ENCODE data around the gene VCAN. TPM values are rescaled to one million over a fixed set of nuclear protein-coding genes. Genes with fewer than 3 reads are reported as not detected.

VCAN gene
- total and polyA plus RNA-seq, 10 donors = 1.8 to 442 (median 72.2) TPM

DNA sequence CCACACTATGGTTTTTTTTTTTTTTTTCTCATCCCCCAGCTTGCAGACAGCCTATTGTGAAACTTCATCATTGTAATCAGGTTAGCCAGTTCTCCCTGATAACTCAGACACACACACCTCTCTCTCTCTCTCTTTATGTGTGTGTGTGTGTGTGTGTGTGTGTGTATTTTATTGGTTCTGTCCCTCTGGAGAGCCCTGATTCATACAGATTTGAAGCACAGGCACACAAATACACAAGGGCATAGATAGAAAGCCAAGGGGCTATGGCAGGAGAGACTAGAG is 20.6 kb upstream of the VCAN start:
- TF ChIP-seq POLR2AphosphoS5 (IDR thresholded peaks at IDR 0.05) = no peak
- TF ChIP-seq POLR2A (IDR thresholded peaks at IDR 0.05) = no peak
- TF ChIP-seq, protein P1, sequence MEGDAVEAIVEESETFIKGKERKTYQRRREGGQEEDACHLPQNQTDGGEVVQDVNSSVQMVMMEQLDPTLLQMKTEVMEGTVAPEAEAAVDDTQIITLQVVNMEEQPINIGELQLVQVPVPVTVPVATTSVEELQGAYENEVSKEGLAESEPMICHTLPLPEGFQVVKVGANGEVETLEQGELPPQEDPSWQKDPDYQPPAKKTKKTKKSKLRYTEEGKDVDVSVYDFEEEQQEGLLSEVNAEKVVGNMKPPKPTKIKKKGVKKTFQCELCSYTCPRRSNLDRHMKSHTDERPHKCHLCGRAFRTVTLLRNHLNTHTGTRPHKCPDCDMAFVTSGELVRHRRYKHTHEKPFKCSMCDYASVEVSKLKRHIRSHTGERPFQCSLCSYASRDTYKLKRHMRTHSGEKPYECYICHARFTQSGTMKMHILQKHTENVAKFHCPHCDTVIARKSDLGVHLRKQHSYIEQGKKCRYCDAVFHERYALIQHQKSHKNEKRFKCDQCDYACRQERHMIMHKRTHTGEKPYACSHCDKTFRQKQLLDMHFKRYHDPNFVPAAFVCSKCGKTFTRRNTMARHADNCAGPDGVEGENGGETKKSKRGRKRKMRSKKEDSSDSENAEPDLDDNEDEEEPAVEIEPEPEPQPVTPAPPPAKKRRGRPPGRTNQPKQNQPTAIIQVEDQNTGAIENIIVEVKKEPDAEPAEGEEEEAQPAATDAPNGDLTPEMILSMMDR (IDR thresholded peaks at IDR 0.05 in 8 of 11, conservative IDR thresholded peaks at IDR 0.05 in 3 of 11) = no peak
- no peak for DNase-seq
- Histone ChIP-seq H3K4me1 (no peaks in the 10 kb centered on the region), H3K27me3 (replicated peaks in 1 of 7) (peaks cover 0 to 16% (median 0%) of the 10 kb centered on the region in 7 donors), H3K4me3 (no peak overlapping the region), H3K36me3 (no peaks in the 10 kb centered on the region), H3K27ac (no peak overlapping the region), H3K9me3 (peaks cover 5 to 35% (median 32%) of the 10 kb centered on the region in 8 donors)
- intact Hi-C loops (cut with DNase I; ENCODE audit: low total_unique reads) = no loop called here

DNA sequence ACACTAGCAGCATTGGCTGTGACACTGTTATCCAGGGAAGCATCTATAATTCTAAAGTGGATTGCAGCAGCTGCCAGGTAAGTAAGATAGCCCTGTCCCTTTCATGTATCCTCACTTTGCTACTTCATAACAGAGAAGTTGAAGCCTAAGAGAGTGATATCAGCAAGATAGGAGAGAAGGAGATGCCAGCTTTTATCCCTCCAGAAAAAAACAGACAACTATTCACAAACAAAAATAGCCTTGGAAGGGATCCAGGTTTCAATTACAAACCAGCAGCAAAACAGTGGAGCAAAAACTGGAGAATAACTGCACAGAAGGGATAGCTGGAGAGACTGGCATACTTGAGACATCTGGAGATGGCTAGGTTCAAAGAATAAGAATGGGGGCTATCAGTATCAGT is 19.6 kb upstream of the VCAN start:
- H3K4me1 ChIP-seq = no peaks in the 10 kb centered on the region
- no peaks in the 10 kb centered on the region for H3K36me3 ChIP-seq
- peaks cover 5 to 45% (median 38%) of the 10 kb centered on the region in 8 donors for H3K9me3 ChIP-seq
- H3K27ac ChIP-seq = no peak overlapping the region
- intact Hi-C loops (cut with DNase I; ENCODE audit: low total_unique reads) = no loop called here
- DNase-seq = no peak
- TF ChIP-seq POLR2A (IDR thresholded peaks at IDR 0.05) (no peak), POLR2AphosphoS5 (IDR thresholded peaks at IDR 0.05) (no peak)
- TF ChIP-seq, protein P1 (IDR thresholded peaks at IDR 0.05 in 8 of 11, conservative IDR thresholded peaks at IDR 0.05 in 3 of 11) = no peak
- H3K4me3 ChIP-seq = no peak overlapping the region
- peaks cover 0 to 16% (median 0%) of the 10 kb centered on the region in 7 donors for H3K27me3 ChIP-seq (replicated peaks in 1 of 7)

DNA sequence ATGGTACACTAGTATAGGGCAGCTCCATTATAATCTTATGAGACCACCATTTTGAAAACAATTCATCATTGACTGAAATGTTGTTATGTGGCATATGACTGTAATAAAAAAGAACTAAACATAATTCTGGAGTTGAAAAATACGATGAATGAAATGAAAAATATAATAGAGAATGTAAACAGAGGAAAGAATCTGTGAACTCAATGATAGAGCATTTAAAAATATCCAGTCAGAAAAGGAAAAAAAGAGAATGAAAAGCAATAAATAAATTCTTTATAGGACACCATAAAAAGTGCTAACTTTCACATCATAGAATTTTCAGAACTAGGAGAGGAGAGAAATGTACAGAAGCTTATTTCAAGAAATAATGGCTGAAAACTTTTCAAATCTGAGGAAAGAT is 17.6 kb upstream of the VCAN start:
- TF ChIP-seq POLR2AphosphoS5 (IDR thresholded peaks at IDR 0.05) (no peak), POLR2A (IDR thresholded peaks at IDR 0.05) (no peak)
- TF ChIP-seq, protein P1 (IDR thresholded peaks at IDR 0.05 in 8 of 11, conservative IDR thresholded peaks at IDR 0.05 in 3 of 11) = no peak
- intact Hi-C loops (cut with DNase I; ENCODE audit: low total_unique reads) = no loop called here
- Histone ChIP-seq H3K4me3 (no peak overlapping the region), H3K9me3 (peaks cover 5 to 50% (median 38%) of the 10 kb centered on the region in 8 donors), H3K27ac (no peak overlapping the region), H3K27me3 (replicated peaks in 1 of 7) (peaks cover 0 to 16% (median 0%) of the 10 kb centered on the region in 7 donors), H3K4me1 (no peaks in the 10 kb centered on the region), H3K36me3 (no peaks in the 10 kb centered on the region)
- WGBS, 5 donors = 62 to 88% (median 73%) methylated on average over 1 of the region's 1 CpG
- no peak for DNase-seq

DNA sequence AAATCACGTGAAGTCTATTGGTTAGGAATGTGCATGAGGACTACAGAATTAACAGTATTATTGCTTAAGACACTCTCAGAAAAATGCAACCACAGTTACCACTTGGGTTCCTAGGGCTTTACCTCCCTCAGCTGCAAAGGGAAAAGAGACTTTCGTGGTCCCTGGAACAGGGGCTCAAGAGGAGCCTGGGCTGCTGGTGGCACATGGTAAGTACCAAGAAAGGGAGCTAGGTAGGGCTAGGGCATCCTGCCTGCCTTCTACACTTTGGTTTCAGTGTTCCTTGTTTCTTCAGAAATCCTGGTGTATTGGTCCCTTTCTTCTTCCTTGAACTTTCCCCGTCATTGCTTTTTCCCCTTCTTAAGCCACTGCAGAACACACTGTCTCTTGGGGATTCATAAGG is 7.3 kb upstream of the VCAN start:
- H3K9me3 ChIP-seq = no peaks in the 10 kb centered on the region
- H3K4me3 ChIP-seq = no peak overlapping the region
- H3K27ac ChIP-seq = no peak overlapping the region
- 69 to 88% (median 73%) methylated on average over 3 of the region's 3 CpGs for WGBS, 5 donors
- no peaks in the 10 kb centered on the region for H3K36me3 ChIP-seq
- intact Hi-C loops (cut with DNase I; ENCODE audit: low total_unique reads) = no loop called here
- H3K4me1 ChIP-seq = no peaks in the 10 kb centered on the region
- no peak for TF ChIP-seq POLR2AphosphoS5 (IDR thresholded peaks at IDR 0.05)
- no peak for TF ChIP-seq POLR2A (IDR thresholded peaks at IDR 0.05)
- TF ChIP-seq, protein P1 (IDR thresholded peaks at IDR 0.05 in 8 of 11, conservative IDR thresholded peaks at IDR 0.05 in 3 of 11) = no peak
- H3K27me3 ChIP-seq (replicated peaks in 1 of 7) = peaks cover 0 to 53% (median 19%) of the 10 kb centered on the region in 7 donors
- no peak for DNase-seq

Data from spleen (tissue), 11 donors.